Astrocyte (in vitro differentiated cells and primary cell): ENCODE data around the gene USP49. TPM values are rescaled to one million over a fixed set of nuclear protein-coding genes. Genes with fewer than 3 reads are reported as not detected.

Experiments used
- DNase-seq: peaks from one replicate; pipeline ENCODE4 v3.0.0-alpha.2; 2010; ENCODE audit warnings: low read depth
- FAIRE-seq: peaks from 2 replicates; lab custom pipeline; 2011; peaks lifted over from hg19 to GRCh38; lab: Jason Lieb, UNC
- H2AFZ ChIP-seq: 2 replicates; pipeline ENCODE4 v1.6.0; 2012; ENCODE audit warnings: low read depth, low read length, inconsistent platforms
- H3K27ac ChIP-seq: 2 replicates; pipeline ENCODE4 v1.5.1; 2011; ENCODE audit warnings: low read depth, low read length, inconsistent platforms
- H3K27me3 ChIP-seq: 2 replicates; pipeline ENCODE4 v1.6.0; 2011; ENCODE audit warnings: low read length, inconsistent platforms; ENCODE audit not compliant: insufficient read depth
- H3K36me3 ChIP-seq: 2 replicates; pipeline ENCODE4 v1.5.1; 2011; ENCODE audit warnings: low read length, inconsistent platforms; ENCODE audit not compliant: insufficient read depth
- H3K4me1 ChIP-seq: 2 replicates; pipeline ENCODE4 v1.5.1; 2011; ENCODE audit warnings: low read length, inconsistent platforms; ENCODE audit not compliant: insufficient read depth
- H3K4me2 ChIP-seq: 2 replicates; pipeline ENCODE4 v1.6.0; 2012; ENCODE audit warnings: low read length, inconsistent platforms
- H3K4me3 ChIP-seq: 2 replicates; pipeline ENCODE4 v1.5.1; 2011; ENCODE audit warnings: low read depth, mild to moderate bottlenecking, low read length, inconsistent platforms; ENCODE audit not compliant: insufficient read depth
- H3K79me2 ChIP-seq: 2 replicates; pipeline ENCODE4 v1.6.0; 2012; ENCODE audit warnings: mild to moderate bottlenecking, low read length, inconsistent platforms; ENCODE audit not compliant: insufficient read depth
- H3K9ac ChIP-seq: 2 replicates; pipeline ENCODE4 v1.6.0; 2012; ENCODE audit warnings: mild to moderate bottlenecking, low read length, inconsistent platforms
- H3K9me3 ChIP-seq: 2 replicates; pipeline ENCODE4 v1.5.1; 2012; ENCODE audit warnings: low read depth, mild to moderate bottlenecking, low read length, inconsistent platforms; ENCODE audit not compliant: insufficient read depth
- H4K20me1 ChIP-seq: 2 replicates; pipeline ENCODE4 v1.6.0; 2012; ENCODE audit warnings: low read length, inconsistent platforms; ENCODE audit not compliant: insufficient read depth
- H3K27ac Mint-ChIP-seq: one replicate; pipeline ENCODE4 v1.8.0; 2021; ENCODE audit warnings: mild to moderate bottlenecking, mixed read lengths; ENCODE audit not compliant: unreplicated experiment
- H3K27me3 Mint-ChIP-seq: one replicate; pipeline ENCODE4 v1.8.0; 2021; ENCODE audit warnings: low read depth, mixed read lengths; ENCODE audit not compliant: unreplicated experiment
- H3K36me3 Mint-ChIP-seq: one replicate; pipeline ENCODE4 v1.8.0; 2021; ENCODE audit warnings: low read depth, mixed read lengths; ENCODE audit not compliant: unreplicated experiment
- H3K4me1 Mint-ChIP-seq: one replicate; pipeline ENCODE4 v1.8.0; 2021; ENCODE audit warnings: low read depth, mixed read lengths; ENCODE audit not compliant: unreplicated experiment
- H3K4me3 Mint-ChIP-seq: one replicate; pipeline ENCODE4 v1.8.0; 2021; ENCODE audit warnings: mild to moderate bottlenecking, moderate library complexity, mixed read lengths; ENCODE audit not compliant: unreplicated experiment
- H3K9me3 Mint-ChIP-seq: one replicate; pipeline ENCODE4 v1.8.0; 2021; ENCODE audit warnings: mild to moderate bottlenecking, mixed read lengths; ENCODE audit not compliant: unreplicated experiment
- CTCF ChIP-seq: IDR thresholded peaks from 2 replicates; pipeline ENCODE4 v1.5.1; 2011; ENCODE audit warnings: low read depth, mild to moderate bottlenecking, inconsistent platforms, low read length, moderate library complexity; ENCODE audit not compliant: insufficient read depth
- EZH2 ChIP-seq: IDR thresholded peaks from 2 replicates; pipeline ENCODE4 v1.6.1; 2012; ENCODE audit warnings: mild to moderate bottlenecking, low read length, inconsistent platforms; ENCODE audit not compliant: insufficient read depth
- total RNA-seq: library from RNA; stranded (reverse); gene quantifications from 2 replicates; pipeline ENCODE4 v1.2.1, GENCODE V29; 2021

Gene USP49
- total RNA-seq, 1 donor from 2014 or later: 5.5 TPM

DNA sequence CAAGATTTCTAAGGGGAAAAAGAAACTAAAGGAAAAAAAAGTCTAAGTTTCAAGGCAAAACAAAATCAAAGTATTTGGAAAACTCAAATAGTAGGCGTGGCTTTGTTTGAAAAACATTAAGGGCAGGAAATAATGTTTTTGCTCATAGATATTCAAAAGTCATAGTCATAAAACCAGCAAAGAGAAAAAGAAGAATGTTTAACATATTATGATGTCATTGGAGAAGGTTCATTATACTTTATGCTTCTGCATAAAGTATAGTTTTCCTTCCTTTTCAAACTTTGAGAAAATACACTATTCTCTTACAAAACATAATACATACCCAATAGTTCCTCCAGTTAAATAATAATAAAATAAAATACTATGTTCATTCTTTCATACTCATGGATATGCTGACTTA lies 13.7 kb downstream of the USP49 start:
- FAIRE-seq (no peak), DNase-seq (no peak)
- no peaks in the 10 kb centered on the region for H4K20me1 ChIP-seq
- H3K4me3 Mint-ChIP-seq: no peak overlapping the region
- no peak overlapping the region for H2AFZ ChIP-seq
- TF ChIP-seq CTCF: no peak
- no peak for TF ChIP-seq EZH2
- H3K9me3 ChIP-seq: no peaks in the 10 kb centered on the region
- H3K79me2 ChIP-seq: no peaks in the 10 kb centered on the region
- H3K36me3 ChIP-seq: no peaks in the 10 kb centered on the region
- H3K4me2 ChIP-seq: no peak overlapping the region
- no peak overlapping the region for H3K27ac Mint-ChIP-seq
- no peaks in the 10 kb centered on the region for H3K27me3 ChIP-seq
- no peaks in the 10 kb centered on the region for H3K36me3 Mint-ChIP-seq
- peaks cover 16% of the 10 kb centered on the region for H3K4me1 ChIP-seq
- H3K27ac ChIP-seq: no peak overlapping the region
- H3K4me1 Mint-ChIP-seq: peaks cover 2% of the 10 kb centered on the region
- no peak overlapping the region for H3K9ac ChIP-seq
- H3K9me3 Mint-ChIP-seq: no peaks in the 10 kb centered on the region
- no peak overlapping the region for H3K4me3 ChIP-seq
- H3K27me3 Mint-ChIP-seq: no peaks in the 10 kb centered on the region

DNA sequence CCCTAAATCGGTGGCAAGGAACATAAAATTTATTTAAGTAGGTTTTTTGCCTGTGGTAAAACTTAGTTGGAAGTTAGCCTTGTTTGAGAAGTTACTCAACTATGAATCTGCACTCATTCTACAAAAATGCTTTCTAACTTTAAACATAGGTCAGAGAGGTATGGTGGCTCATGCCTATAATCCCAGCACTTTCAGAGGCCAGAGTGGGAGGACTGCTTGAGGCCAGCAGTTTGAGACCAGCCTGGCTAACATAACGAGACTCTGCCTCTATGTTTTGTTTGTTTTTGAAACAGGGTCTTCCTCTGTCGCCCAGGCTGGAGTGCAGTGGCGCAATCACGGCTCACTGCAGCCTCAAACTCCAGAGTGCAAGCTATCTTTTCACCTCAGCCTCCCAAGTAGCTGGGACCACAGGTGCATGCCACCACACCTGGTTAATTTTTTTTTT lies 16.2 kb downstream of the USP49 start:
- H3K9me3 Mint-ChIP-seq: no peaks in the 10 kb centered on the region
- DNase-seq: peak; percentile 63
- FAIRE-seq: peak; percentile 13

More for the DNA sequence above, 16.2 kb downstream of the USP49 start:
- Histone ChIP-seq H3K9ac (no peak overlapping the region), H3K36me3 (no peaks in the 10 kb centered on the region), H3K4me3 (no peak overlapping the region), H4K20me1 (no peaks in the 10 kb centered on the region), H3K27ac (peak overlapping the region; percentile 60), H3K4me2 (peak overlapping the region; percentile 56), H3K79me2 (no peaks in the 10 kb centered on the region), H3K9me3 (no peaks in the 10 kb centered on the region), H3K4me1 (peaks cover 16% of the 10 kb centered on the region), H3K27me3 (no peaks in the 10 kb centered on the region), H2AFZ (no peak overlapping the region)
- H3K4me1 Mint-ChIP-seq: peaks cover 2% of the 10 kb centered on the region
- H3K36me3 Mint-ChIP-seq: no peaks in the 10 kb centered on the region
- H3K27ac Mint-ChIP-seq: peak overlapping the region; percentile 83
- TF ChIP-seq CTCF (no peak), EZH2 (no peak)
- H3K4me3 Mint-ChIP-seq: no peak overlapping the region
- H3K27me3 Mint-ChIP-seq: no peaks in the 10 kb centered on the region
